Measurements from ENCODE around the gene DYNLL1. TPM values are rescaled to one million over a fixed set of nuclear protein-coding genes. Genes with fewer than 3 reads are reported as not detected.
A peak's percentile ranks its signal among the peaks of the same experiment; 100 is the strongest.

Gene DYNLL1
- total and polyA plus RNA-seq, 2 of the 13 experiments (the other 11 are each of a cell fraction or from before 2014, with no cell fraction given): 271 to 294 TPM

DNA sequence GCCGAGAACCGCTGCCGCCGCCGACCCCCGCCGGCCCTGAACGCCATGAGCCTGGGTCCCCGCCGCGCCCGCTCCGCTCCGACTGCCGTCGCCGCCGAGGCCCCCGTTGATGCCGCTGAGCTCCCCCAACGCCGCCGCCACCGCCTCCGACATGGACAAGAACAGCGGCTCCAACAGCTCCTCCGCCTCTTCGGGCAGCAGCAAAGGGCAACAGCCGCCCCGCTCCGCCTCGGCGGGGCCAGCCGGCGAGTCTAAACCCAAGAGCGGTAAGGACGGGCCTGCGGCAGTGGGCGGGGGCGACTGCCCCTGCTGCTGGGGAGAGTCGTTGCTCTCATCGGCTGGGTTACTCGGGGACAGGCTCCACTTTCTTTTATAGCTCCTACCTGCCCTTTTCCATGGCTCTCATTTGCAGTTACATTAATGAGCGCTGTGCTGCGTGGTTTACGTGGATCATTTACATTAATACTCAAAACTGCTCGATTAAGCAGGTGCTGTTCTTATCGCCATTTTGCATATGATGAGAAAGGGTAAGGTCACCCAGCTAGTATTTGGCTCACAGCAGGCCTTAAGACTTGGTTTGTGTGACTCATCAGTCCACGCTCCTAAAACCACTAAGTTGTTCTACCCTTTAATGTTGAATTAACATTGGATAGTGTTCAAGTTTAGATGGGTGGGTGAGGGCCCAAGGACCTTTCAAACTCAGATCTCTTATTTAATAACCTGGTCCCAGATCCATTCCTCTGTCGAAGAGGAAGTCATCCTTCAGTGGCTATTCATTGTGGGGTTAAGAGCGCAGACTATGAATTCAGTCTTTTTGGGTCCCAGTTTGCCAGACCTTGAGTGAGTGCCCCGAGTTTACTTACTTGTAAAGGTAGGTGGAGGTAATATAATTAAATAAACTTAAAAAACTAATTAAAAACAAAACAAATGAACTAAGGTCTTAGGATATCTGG is 39.1 kb downstream of the DYNLL1 start (continued):
- TF ChIP-seq, protein P1, sequence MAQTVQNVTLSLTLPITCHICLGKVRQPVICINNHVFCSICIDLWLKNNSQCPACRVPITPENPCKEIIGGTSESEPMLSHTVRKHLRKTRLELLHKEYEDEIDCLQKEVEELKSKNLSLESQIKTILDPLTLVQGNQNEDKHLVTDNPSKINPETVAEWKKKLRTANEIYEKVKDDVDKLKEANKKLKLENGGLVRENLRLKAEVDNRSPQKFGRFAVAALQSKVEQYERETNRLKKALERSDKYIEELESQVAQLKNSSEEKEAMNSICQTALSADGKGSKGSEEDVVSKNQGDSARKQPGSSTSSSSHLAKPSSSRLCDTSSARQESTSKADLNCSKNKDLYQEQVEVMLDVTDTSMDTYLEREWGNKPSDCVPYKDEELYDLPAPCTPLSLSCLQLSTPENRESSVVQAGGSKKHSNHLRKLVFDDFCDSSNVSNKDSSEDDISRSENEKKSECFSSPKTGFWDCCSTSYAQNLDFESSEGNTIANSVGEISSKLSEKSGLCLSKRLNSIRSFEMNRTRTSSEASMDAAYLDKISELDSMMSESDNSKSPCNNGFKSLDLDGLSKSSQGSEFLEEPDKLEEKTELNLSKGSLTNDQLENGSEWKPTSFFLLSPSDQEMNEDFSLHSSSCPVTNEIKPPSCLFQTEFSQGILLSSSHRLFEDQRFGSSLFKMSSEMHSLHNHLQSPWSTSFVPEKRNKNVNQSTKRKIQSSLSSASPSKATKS (CRISPR knock-in tag; IDR thresholded peaks at IDR 0.05): no peak
- TF ChIP-seq ZNF274 (CRISPR knock-in tag; IDR thresholded peaks at IDR 0.05) (0 out of 2 replicates have a peak, but pooled peaks have one; percentile 32), RAD51 (IDR thresholded peaks at IDR 0.05; ENCODE audit: borderline replicate concordance) (no peak), KLF9 (CRISPR knock-in tag; IDR thresholded peaks at IDR 0.05; ENCODE audit: low read depth) (no peak), GABPB1 (CRISPR knock-in tag; IDR thresholded peaks at IDR 0.05) (peak; percentile 48; the same call in 1 of the 2 replicates), AGO2 (optimal IDR thresholded peaks at IDR 0.05; ENCODE audit: low read depth, low read length) (peak; percentile 92), SP5 (CRISPR knock-in tag; IDR thresholded peaks at IDR 0.05; ENCODE audit: borderline replicate concordance, low read depth) (peak; percentile 8; the same call in 1 of the 2 replicates), SMYD3 (CRISPR knock-in tag; IDR thresholded peaks at IDR 0.05) (no peak), RXRA (CRISPR knock-in tag; IDR thresholded peaks at IDR 0.05) (no peak; the same call in none of the 2 replicates), ZEB1 (IDR thresholded peaks at IDR 0.05; ENCODE audit: insufficient replicate concordance, low read depth) (no peak), SOX5 (CRISPR knock-in tag; IDR thresholded peaks at IDR 0.05; ENCODE audit: borderline replicate concordance) (no peak), SP1 (IDR thresholded peaks at IDR 0.05) (no peak), SP1 (CRISPR knock-in tag; IDR thresholded peaks at IDR 0.05) (no peak), MAFG (CRISPR knock-in tag; IDR thresholded peaks at IDR 0.05) (no peak), NR2F6 (IDR thresholded peaks at IDR 0.05) (no peak), NR2F6 (CRISPR knock-in tag; IDR thresholded peaks at IDR 0.05) (no peak), ZKSCAN8 (CRISPR knock-in tag; IDR thresholded peaks at IDR 0.05; ENCODE audit: borderline replicate concordance) (no peak), HCFC1 (IDR thresholded peaks at IDR 0.05; ENCODE audit: low read depth, low read length) (no peak), ZNF781 (CRISPR knock-in tag; IDR thresholded peaks at IDR 0.05; ENCODE audit: borderline replicate concordance, not compliant biosample characterization) (no peak)
- TF ChIP-seq, protein P2, sequence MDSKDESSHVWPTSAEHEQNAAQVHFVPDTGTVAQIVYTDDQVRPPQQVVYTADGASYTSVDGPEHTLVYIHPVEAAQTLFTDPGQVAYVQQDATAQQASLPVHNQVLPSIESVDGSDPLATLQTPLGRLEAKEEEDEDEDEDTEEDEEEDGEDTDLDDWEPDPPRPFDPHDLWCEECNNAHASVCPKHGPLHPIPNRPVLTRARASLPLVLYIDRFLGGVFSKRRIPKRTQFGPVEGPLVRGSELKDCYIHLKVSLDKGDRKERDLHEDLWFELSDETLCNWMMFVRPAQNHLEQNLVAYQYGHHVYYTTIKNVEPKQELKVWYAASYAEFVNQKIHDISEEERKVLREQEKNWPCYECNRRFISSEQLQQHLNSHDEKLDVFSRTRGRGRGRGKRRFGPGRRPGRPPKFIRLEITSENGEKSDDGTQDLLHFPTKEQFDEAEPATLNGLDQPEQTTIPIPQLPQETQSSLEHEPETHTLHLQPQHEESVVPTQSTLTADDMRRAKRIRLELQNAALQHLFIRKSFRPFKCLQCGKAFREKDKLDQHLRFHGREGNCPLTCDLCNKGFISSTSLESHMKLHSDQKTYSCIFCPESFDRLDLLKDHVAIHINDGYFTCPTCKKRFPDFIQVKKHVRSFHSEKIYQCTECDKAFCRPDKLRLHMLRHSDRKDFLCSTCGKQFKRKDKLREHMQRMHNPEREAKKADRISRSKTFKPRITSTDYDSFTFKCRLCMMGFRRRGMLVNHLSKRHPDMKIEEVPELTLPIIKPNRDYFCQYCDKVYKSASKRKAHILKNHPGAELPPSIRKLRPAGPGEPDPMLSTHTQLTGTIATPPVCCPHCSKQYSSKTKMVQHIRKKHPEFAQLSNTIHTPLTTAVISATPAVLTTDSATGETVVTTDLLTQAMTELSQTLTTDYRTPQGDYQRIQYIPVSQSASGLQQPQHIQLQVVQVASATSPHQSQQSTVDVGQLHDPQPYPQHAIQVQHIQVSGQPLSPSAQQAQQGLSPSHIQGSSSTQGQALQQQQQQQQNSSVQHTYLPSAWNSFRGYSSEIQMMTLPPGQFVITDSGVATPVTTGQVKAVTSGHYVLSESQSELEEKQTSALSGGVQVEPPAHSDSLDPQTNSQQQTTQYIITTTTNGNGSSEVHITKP (CRISPR knock-in tag; IDR thresholded peaks at IDR 0.05; ENCODE audit: low read depth): no peak
- TF ChIP-seq, protein P3, sequence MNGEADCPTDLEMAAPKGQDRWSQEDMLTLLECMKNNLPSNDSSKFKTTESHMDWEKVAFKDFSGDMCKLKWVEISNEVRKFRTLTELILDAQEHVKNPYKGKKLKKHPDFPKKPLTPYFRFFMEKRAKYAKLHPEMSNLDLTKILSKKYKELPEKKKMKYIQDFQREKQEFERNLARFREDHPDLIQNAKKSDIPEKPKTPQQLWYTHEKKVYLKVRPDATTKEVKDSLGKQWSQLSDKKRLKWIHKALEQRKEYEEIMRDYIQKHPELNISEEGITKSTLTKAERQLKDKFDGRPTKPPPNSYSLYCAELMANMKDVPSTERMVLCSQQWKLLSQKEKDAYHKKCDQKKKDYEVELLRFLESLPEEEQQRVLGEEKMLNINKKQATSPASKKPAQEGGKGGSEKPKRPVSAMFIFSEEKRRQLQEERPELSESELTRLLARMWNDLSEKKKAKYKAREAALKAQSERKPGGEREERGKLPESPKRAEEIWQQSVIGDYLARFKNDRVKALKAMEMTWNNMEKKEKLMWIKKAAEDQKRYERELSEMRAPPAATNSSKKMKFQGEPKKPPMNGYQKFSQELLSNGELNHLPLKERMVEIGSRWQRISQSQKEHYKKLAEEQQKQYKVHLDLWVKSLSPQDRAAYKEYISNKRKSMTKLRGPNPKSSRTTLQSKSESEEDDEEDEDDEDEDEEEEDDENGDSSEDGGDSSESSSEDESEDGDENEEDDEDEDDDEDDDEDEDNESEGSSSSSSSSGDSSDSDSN (CRISPR knock-in tag; IDR thresholded peaks at IDR 0.05): peak; percentile 78; the same call in 1 of the 2 replicates
